PC-3 (cell line): Measurements from ENCODE around the gene TMEM125.

Experiments
- CTCF ChIP-seq: fragments of 300-600 bp; sonication (generic); conservative IDR thresholded peaks from 2 replicates; pipeline ENCODE4 v1.5.1; 2017; ENCODE audit warnings: antibody characterized with exemption, low read depth, mild to moderate bottlenecking, low read length
- EZH2 ChIP-seq: fragments of 300-600 bp; sonication (generic); IDR thresholded peaks from one replicate; pipeline ENCODE4 v1.6.1; 2017; ENCODE audit warnings: antibody characterized with exemption, mild to moderate bottlenecking, low read length; ENCODE audit not compliant: unreplicated experiment
- EZH2phosphoT487 ChIP-seq: fragments of 300-600 bp; sonication (generic); IDR thresholded peaks from 2 replicates; pipeline ENCODE4 v1.6.1; 2018; ENCODE audit warnings: mild to moderate bottlenecking, antibody characterized with exemption, low read length, borderline replicate concordance

GRCh38 chr1:43250351-43250761, 19.4 kb upstream of the TMEM125 start:
- TF ChIP-seq EZH2 (no peak), CTCF (no peak), EZH2phosphoT487 (no peak)
